PC-9 (cell line): Measurements from ENCODE around the gene CTRB2. TPM values are rescaled to one million over a fixed set of nuclear protein-coding genes. Genes with fewer than 3 reads are reported as not detected.

Experiments used
- BruUV-seq: library from RNA; stranded (reverse); fragments of 400-500 nt; replicated peaks from 2 replicates; lab custom pipeline; 2021; lab: Mats Ljungman, UMichigan
- CTCF ChIA-PET: fragments of 300-600 bp; sonication (Branson Sonifier 250); formaldehyde crosslinking; loops from one replicate; lab custom pipeline; 2022; ENCODE audit warnings: antibody characterized with exemption; lab: Charles Lee
- POLR2A ChIA-PET: fragments of 300-600 bp; sonication (Branson Sonifier 250); formaldehyde crosslinking; loops from one replicate; lab custom pipeline; 2022; ENCODE audit warnings: antibody characterized with exemption; ENCODE audit not compliant: unreplicated experiment; lab: Charles Lee
- DNase-seq, 2 experiments: peaks; one replicate each; pipeline versions ENCODE4 v3.0.0 to v3.0.0-alpha.2; 2015 to 2022; ENCODE audit warnings: mixed read lengths in 1 of 2
- H2AFZ ChIP-seq: fragments of 200-600 bp; sonication (generic); 2 replicates; pipeline ENCODE4 v1.8.1; 2017; ENCODE audit warnings: antibody characterized with exemption
- H3F3A ChIP-seq: fragments of 200-600 bp; sonication (generic); 2 replicates; pipeline ENCODE4 v1.8.1; 2017; ENCODE audit warnings: antibody characterized with exemption, mild to moderate bottlenecking, low read depth; ENCODE audit not compliant: insufficient read depth
- H3K27ac ChIP-seq: fragments of 200-600 bp; sonication (generic); 2 replicates; pipeline ENCODE4 v1.6.1; 2016; ENCODE audit warnings: mixed run types
- H3K27me3 ChIP-seq: fragments of 200-600 bp; sonication (generic); 2 replicates; pipeline ENCODE4 v1.6.1; 2016; ENCODE audit warnings: low read depth, mixed run types; ENCODE audit not compliant: insufficient read depth
- H3K36me3 ChIP-seq: fragments of 200-600 bp; sonication (generic); 2 replicates; pipeline ENCODE4 v1.6.1; 2016; ENCODE audit warnings: low read depth, mixed run types
- H3K4me1 ChIP-seq: fragments of 200-600 bp; sonication (generic); replicated peaks from 2 replicates; pipeline ENCODE4 v1.6.1; 2016; ENCODE audit warnings: mixed run types; ENCODE audit not compliant: insufficient read depth
- H3K4me2 ChIP-seq: fragments of 200-600 bp; sonication (generic); 2 replicates; pipeline ENCODE4 v1.6.1; 2017; ENCODE audit warnings: mixed run types
- H3K4me3 ChIP-seq: fragments of 200-600 bp; sonication (generic); 2 replicates; pipeline ENCODE4 v1.6.1; 2016; ENCODE audit warnings: mixed run types
- H3K79me2 ChIP-seq: fragments of 200-600 bp; sonication (generic); 2 replicates; pipeline ENCODE4 v1.6.1; 2017; ENCODE audit warnings: low read depth, mixed run types
- H3K9me2 ChIP-seq: fragments of 200-600 bp; sonication (generic); 2 replicates; pipeline ENCODE4 v1.8.1; 2017; ENCODE audit warnings: mild to moderate bottlenecking; ENCODE audit not compliant: insufficient read depth
- H3K9me3 ChIP-seq: fragments of 200-600 bp; sonication (generic); 2 replicates; pipeline ENCODE4 v1.8.1; 2016; ENCODE audit warnings: low read depth; ENCODE audit not compliant: insufficient read depth
- H4K20me1 ChIP-seq: fragments of 200-600 bp; sonication (generic); 2 replicates; pipeline ENCODE4 v1.8.1; 2017; ENCODE audit not compliant: insufficient read depth
- EZH2 ChIP-seq: fragments of 200-600 bp; sonication (generic); IDR thresholded peaks from 2 replicates; pipeline ENCODE4 v1.8.0; 2017; ENCODE audit warnings: antibody characterized with exemption, low read depth
- intact Hi-C: fragments of 100-400 bp; cut with micrococcal nuclease; formaldehyde crosslinking; loops from one replicate; pipeline ENCODE4 v1.10.0; 2022; ENCODE audit not compliant: unreplicated experiment
- total RNA-seq: library from RNA; stranded (reverse); gene quantifications from 2 replicates; pipeline ENCODE4 v1.2.3, GENCODE V29; 2021
- TF ChIP-seq, protein P1 (sequence below): fragments of 200-600 bp; sonication (generic); conservative IDR thresholded peaks from 2 replicates; pipeline ENCODE4 v1.6.1; 2017; ENCODE audit warnings: mixed run types, antibody characterized with exemption, mild to moderate bottlenecking, moderate library complexity

CTRB2 gene
- total RNA-seq, 1 experiment from 2014 or later, result not detected

GRCh38 chr16:75203096-75203495, 3.9 kb downstream of the CTRB2 start:
- Histone ChIP-seq H3K9me3 (no peaks in the 10 kb centered on the region), H4K20me1 (no peaks in the 10 kb centered on the region), H3K36me3 (no peaks in the 10 kb centered on the region), H3K4me3 (no peak overlapping the region), H3K27ac (no peak overlapping the region), H3K4me2 (no peak overlapping the region), H3K4me1 (no peaks in the 10 kb centered on the region), H3K9me2 (no peaks in the 10 kb centered on the region), H2AFZ (no peak overlapping the region), H3K27me3 (no peaks in the 10 kb centered on the region), H3K79me2 (no peaks in the 10 kb centered on the region), H3F3A (no peaks in the 10 kb centered on the region)
- TF ChIP-seq, protein P1, sequence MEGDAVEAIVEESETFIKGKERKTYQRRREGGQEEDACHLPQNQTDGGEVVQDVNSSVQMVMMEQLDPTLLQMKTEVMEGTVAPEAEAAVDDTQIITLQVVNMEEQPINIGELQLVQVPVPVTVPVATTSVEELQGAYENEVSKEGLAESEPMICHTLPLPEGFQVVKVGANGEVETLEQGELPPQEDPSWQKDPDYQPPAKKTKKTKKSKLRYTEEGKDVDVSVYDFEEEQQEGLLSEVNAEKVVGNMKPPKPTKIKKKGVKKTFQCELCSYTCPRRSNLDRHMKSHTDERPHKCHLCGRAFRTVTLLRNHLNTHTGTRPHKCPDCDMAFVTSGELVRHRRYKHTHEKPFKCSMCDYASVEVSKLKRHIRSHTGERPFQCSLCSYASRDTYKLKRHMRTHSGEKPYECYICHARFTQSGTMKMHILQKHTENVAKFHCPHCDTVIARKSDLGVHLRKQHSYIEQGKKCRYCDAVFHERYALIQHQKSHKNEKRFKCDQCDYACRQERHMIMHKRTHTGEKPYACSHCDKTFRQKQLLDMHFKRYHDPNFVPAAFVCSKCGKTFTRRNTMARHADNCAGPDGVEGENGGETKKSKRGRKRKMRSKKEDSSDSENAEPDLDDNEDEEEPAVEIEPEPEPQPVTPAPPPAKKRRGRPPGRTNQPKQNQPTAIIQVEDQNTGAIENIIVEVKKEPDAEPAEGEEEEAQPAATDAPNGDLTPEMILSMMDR, result no peak
- no peak for TF ChIP-seq EZH2
- CTCF ChIA-PET, result interaction anchor here (0.6 to 0.7 kb wide), 2 partner anchors 31 to 416 kb away, joined by 4 to 7 read pairs; no protein-coding TSS in a partner anchor
- no TSS peak for BruUV-seq
- intact Hi-C loops, result loop anchor here (2.0 kb wide), 1 partner anchor 16 kb away; the partner anchor contains the start of gene CTRB1
- no peak for DNase-seq
- POLR2A ChIA-PET, result no interaction called here

DNA sequence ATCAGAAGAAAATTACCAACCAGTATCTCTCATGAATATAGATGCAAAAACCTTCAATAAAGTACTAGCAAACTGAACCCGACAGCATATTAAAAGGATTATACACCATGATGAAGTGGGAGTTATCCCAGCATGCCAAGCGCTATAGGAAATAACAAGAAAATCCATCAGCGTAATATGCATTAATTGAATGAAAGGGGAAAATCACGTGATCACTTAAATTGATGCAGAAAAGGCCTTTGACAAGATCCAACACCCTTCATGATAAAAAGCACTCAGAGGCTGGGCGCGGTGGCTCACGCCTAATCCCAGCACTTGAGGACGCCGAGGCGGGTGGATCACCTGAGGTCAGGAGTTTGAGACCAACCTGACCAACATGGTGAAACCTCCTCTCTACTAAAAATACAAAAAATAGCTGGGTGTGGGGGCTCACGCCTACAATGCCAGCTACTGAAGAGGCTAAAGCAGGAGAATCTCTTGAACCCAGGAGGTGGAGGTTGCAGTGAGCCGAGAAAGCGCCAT, 4.8 kb downstream of the CTRB2 start:
- Histone ChIP-seq H3K9me3 (no peaks in the 10 kb centered on the region), H3K27ac (no peak overlapping the region), H3K4me3 (no peak overlapping the region), H3F3A (no peaks in the 10 kb centered on the region), H3K9me2 (no peaks in the 10 kb centered on the region), H3K36me3 (no peaks in the 10 kb centered on the region), H3K4me2 (no peak overlapping the region), H3K27me3 (no peaks in the 10 kb centered on the region), H3K79me2 (no peaks in the 10 kb centered on the region), H2AFZ (no peak overlapping the region), H4K20me1 (no peaks in the 10 kb centered on the region), H3K4me1 (no peaks in the 10 kb centered on the region)
- ChIA-PET CTCF (interaction anchor here (0.7 kb wide), 1 partner anchor 417 kb away, joined by 4 read pairs; no protein-coding TSS in a partner anchor), POLR2A (interaction anchor here (0.6 kb wide), 1 partner anchor 65 kb away, joined by 3 read pairs; no protein-coding TSS in a partner anchor)
- BruUV-seq, result no TSS peak
- no peak for DNase-seq
- TF ChIP-seq, protein P1, result no peak
- TF ChIP-seq EZH2, result no peak
- intact Hi-C loops, result loop anchor here (2.0 kb wide), 1 partner anchor 17 kb away; the partner anchor contains the start of gene CTRB1

DNA sequence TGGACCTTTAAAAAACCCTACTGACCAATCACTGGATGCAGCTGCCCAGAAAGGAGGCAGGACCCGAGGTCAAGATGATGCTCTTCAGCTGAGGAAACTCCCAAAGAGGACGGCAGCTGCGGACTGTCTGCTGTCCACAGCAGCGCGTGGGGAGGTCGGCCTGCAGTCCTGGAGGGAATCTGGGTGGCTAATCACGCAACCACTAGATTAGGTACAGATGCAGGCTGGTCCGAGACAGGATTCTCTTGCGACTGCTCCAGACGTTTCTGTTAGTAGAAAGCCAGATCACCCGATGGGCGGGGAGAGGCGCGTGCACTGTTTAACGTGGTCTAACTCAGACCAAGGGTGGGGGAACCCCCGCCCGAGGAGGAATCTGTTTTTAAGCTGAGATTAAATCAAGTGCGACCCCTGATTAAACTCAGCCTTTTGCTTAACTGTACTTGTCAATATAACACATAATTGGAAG, 8.8 kb downstream of the CTRB2 start:
- H2AFZ ChIP-seq, result no peak overlapping the region
- no peaks in the 10 kb centered on the region for H3K36me3 ChIP-seq
- ChIA-PET CTCF (interaction anchor here (0.5 to 1.3 kb wide), 3 partner anchors 169 to 499 kb away, joined by 3 read pairs; no protein-coding TSS in a partner anchor), POLR2A (no interaction called here)
- H3K4me1 ChIP-seq, result no peaks in the 10 kb centered on the region
- no TSS peak for BruUV-seq
- H3K4me3 ChIP-seq, result no peak overlapping the region
- DNase-seq, result no peak
- H4K20me1 ChIP-seq, result no peaks in the 10 kb centered on the region
- no peaks in the 10 kb centered on the region for H3F3A ChIP-seq
- no peak for TF ChIP-seq EZH2
- TF ChIP-seq, protein P1, result no peak
- H3K79me2 ChIP-seq, result no peaks in the 10 kb centered on the region
- no peaks in the 10 kb centered on the region for H3K9me3 ChIP-seq
- H3K27me3 ChIP-seq, result no peaks in the 10 kb centered on the region
- H3K27ac ChIP-seq, result no peak overlapping the region
- no peaks in the 10 kb centered on the region for H3K9me2 ChIP-seq
- no peak overlapping the region for H3K4me2 ChIP-seq
- intact Hi-C loops, result loop anchor here (5.0 to 10.0 kb wide), 3 partner anchors 201 to 1977 kb away; partner anchors contain the start of genes TMEM170A and ZNRF1
